ENCODE results near the gene NOL11.

DNA sequence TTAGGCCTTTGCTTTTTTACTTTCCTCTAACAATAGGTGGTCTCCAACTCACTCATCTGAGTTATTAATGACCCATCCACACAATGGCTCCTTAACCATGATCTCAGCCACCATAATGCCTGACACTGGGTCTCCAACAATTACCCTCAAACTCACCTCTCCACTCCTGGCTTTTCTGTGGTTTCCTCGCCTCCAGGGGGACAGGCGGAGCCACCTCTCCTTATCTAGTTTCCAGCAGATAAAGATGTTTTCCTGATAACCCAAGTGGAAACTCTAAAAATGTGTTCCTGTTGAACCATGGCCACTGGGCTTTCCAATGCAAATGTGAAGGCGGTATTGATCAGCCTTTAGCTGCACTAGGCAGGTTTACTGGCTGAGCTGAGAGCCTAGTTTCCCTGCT is 9.4 kb upstream of the NOL11 start:
- no peak for TF ChIP-seq EP300 (IDR thresholded peaks at IDR 0.05)
- no peak for TF ChIP-seq BHLHE40 (IDR thresholded peaks at IDR 0.05; ENCODE audit: low read depth, low read length)
- TF ChIP-seq, protein P1, sequence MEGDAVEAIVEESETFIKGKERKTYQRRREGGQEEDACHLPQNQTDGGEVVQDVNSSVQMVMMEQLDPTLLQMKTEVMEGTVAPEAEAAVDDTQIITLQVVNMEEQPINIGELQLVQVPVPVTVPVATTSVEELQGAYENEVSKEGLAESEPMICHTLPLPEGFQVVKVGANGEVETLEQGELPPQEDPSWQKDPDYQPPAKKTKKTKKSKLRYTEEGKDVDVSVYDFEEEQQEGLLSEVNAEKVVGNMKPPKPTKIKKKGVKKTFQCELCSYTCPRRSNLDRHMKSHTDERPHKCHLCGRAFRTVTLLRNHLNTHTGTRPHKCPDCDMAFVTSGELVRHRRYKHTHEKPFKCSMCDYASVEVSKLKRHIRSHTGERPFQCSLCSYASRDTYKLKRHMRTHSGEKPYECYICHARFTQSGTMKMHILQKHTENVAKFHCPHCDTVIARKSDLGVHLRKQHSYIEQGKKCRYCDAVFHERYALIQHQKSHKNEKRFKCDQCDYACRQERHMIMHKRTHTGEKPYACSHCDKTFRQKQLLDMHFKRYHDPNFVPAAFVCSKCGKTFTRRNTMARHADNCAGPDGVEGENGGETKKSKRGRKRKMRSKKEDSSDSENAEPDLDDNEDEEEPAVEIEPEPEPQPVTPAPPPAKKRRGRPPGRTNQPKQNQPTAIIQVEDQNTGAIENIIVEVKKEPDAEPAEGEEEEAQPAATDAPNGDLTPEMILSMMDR (IDR thresholded peaks at IDR 0.05) = no peak
- no peak for TF ChIP-seq CBX2 (IDR thresholded peaks at IDR 0.05; ENCODE audit: borderline replicate concordance, low read depth)
- TF ChIP-seq CHD2 (IDR thresholded peaks at IDR 0.05; ENCODE audit: low read length, partially characterized antibody) = no peak
- no peak for TF ChIP-seq POLR2A (IDR thresholded peaks at IDR 0.05; ENCODE audit: low read length)
- no peak for TF ChIP-seq MAFK (IDR thresholded peaks at IDR 0.05; ENCODE audit: partially characterized antibody)
- TF ChIP-seq, protein P2, sequence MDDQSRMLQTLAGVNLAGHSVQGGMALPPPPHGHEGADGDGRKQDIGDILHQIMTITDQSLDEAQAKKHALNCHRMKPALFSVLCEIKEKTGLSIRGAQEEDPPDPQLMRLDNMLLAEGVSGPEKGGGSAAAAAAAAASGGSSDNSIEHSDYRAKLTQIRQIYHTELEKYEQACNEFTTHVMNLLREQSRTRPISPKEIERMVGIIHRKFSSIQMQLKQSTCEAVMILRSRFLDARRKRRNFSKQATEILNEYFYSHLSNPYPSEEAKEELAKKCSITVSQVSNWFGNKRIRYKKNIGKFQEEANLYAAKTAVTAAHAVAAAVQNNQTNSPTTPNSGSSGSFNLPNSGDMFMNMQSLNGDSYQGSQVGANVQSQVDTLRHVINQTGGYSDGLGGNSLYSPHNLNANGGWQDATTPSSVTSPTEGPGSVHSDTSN (IDR thresholded peaks at IDR 0.05) = no peak
